DMS53 treated with DMSO at 0.1 percent for 48 hours (cell line): ENCODE results near the gene NEK7.

Experiments
- DNase-seq: peaks from one replicate; lab custom pipeline; 2025; ENCODE audit not compliant: unreplicated experiment; lab: John Stamatoyannopoulos, UW

The NEK7 gene

DNA sequence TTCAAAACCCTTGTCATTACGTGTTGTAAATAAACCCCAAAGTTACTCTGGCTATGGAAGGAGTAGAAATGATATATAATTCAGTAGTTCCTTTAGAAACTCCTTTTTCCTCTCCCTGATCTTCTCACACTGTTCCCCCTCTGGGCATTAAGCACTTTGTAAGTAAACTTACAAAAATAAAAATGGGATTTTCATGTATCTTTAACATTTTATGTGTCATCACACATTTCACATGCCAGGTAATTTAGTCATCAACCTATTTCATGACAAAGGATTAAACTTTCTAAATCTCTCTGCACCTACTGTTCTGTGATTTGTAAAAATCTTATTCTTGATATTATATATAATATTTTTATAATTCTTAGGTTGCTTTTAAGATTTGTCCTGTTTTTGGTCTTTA, 176.9 kb downstream of the NEK7 start:
- no peak for DNase-seq

DNA sequence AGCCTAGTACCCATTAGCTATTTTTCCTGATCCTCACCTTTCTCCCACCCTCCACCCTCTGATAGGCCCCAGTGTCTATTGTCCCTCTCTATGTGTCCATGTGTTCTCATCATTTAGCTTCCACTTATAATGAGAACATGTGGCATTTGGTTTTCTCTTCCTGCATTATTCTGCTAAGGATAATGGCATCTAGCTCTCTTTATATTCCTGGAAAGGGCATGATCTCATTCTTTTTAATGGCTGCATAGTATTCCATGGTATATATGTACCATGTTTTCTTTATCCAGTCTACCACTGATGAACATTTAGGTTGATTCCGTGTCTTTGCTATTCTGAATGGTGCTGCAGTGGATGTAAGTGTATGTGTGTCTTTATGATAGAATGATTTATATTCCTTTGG, 178.9 kb downstream of the NEK7 start:
- no peak for DNase-seq

DNA sequence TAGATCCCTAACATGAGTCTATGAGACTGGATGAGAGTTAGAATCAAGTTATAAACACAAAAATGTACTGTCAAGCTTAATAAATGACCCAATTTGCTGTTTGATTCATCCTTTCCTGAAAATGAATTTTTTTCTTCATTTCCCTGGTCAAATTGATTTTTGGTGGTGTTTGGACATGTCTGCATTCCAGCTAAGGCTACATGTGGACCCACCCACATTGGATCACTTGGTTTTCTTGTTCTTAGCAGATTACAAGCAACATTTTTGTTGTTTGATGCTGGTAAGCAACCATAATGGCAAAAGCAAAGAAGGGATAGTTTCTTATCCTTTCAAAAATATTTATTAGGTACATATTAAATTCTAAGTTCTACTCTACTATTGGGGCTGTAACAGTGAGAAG, 181.1 kb downstream of the NEK7 start:
- no peak for DNase-seq

DNA sequence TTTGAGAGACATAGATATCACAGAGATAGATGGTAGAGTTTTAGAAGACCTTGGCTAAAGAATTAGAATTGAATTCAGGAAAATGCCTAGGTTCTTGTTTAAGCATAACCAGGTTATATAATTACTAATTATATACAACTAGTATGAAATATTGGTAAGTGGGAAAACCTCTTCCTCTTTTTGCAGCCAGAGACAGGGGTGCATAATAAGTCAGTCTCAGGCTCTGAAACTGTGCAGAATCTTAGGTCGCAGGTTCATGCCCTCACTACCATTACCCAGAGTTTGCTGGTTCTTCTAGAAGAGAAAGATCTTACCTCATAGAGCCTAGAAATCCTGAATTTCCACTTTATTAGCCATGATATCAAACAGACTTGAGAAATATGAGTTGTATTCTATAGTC, 183.3 kb downstream of the NEK7 start:
- no peak for DNase-seq

DNA sequence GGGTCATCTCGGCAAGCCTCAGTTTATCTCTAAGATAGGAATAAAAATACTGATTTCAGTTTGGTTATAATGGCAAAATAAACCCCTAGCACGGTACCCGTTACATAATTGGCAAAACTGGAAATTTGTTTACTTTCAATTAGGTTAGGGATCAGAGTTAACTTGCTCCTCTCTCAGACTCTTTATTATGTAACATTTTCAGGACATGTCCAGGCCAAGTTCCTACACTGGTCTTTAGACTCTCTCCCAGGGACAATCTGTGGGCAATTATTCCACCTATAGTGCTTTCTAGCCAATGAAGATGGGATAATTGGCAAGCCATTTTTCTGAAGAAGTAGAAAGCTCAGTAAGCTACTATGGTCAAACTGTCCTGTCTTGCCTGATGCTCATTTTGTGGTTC, 189.4 kb downstream of the NEK7 start:
- no peak for DNase-seq

DNA sequence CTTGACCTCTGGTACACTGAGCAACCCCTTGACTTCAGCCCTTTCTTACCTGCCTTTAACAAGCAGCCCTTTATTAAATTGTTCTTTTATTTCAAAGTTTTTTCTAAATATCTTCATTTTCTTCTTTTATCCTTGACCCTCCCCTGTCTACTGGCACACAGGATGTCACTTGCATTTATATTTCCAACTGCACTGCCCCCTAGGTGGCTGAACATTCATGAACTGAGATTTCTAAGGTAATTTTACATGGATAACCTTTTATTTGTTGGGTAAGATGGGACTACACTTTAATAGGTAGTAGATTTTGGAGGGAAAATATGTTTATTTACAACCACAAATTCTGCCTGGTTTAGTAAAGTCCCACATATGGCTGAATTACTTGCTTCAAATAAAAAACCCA, 193.7 kb downstream of the NEK7 start:
- no peak for DNase-seq

DNA sequence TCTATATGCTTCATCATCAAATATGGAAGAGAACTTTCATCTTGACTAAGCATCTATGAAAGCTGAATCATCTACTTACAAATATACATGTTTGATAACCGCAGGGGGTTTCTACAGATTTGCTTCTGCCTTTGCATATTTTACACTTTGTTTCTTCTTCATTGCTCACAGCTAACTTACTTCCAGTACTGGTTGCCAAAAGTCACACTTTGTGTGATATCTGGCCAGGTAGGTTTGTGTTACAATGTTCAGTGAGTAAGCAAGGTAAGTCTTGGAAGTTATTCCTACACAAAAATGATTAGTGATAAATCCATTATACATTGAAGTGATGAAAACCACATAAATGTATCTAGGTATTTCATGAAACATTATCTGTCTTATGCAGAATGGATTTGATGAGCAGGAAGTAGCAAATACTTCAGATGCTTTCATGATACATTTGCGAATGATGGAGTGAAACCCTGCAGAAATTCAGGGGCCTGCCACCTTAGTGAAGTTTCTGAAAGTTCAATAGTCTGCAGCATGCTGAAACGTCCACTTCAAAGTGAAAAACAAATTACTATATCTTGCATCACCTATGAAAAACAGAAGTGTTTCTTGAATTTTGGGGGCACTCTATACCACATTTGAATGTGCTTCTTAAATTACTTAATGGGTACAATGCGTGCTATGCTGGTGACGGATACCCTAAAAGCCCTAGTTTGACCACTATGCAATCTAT, 196.3 kb downstream of the NEK7 start:
- DNase-seq: no peak

DNA sequence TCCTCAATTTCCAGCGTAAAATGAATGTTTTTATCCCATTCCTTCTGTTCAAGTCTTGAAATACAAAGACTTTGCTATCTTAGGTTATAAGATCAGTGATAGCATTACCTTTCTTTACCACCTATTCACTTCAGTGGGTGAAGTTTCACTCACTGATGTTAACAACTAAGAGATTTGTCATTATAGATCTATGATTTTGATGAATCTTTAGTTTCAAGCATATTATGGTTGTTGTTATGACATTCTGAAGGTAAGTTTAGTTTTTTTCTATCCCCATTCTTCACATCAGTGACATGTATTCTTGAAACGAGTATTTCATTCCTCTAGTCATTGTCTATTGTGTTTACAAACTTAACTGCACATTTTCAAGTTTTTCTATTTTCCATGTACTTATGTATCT, 201.1 kb downstream of the NEK7 start:
- DNase-seq: no peak

DNA sequence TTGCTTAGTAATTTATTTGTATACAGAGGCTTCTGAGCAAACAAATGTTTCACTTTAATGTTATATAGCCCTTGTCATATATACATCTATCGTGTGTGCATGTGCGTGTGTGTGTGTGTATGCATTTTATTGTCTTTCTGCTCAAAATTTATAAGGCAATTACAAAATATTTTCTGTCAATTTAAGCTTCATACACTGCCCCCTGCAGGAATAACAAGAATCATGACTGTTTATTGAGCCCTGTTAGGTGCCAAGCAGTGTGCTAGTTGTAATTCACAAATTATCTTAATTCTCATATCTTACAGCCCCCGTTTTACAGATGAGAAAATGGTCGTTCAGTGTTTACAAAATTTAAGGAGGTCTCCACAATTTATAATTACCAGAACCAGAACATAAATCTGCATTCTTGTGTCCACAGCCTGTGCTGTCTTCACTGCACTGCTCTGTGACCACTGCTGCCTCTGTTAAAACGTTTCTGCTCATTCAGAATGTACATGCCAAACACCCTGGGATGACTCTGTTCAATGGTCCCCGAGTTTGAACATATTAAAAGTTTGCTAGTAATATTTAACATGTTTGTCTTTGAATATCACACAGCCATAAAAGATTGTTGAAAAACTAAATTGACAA, 202.3 kb downstream of the NEK7 start:
- no peak for DNase-seq

DNA sequence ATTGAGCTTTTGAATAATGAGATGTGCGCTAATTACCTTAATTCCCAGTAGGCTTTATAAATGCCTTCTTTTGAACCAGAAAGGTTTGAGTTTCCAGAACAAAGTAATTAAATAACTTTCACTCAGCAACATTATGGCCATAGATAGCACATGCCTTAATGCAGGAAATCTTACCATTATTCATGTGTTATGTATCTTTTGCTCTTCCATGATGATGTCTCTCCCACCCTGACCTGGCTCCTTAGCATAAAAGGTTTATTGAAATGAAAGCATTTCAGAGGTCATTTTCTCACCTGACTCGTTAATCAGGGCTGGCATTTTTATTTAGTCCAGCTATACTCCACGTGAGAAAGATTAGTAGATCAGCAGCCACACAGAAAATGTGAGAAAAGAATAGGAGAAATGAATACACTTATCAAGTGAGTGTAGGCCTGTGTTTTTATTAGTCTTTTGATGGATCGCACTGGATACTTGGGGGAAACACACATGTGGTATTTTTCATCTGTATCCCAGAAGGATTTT, 203.5 kb downstream of the NEK7 start:
- DNase-seq: no peak

DNA sequence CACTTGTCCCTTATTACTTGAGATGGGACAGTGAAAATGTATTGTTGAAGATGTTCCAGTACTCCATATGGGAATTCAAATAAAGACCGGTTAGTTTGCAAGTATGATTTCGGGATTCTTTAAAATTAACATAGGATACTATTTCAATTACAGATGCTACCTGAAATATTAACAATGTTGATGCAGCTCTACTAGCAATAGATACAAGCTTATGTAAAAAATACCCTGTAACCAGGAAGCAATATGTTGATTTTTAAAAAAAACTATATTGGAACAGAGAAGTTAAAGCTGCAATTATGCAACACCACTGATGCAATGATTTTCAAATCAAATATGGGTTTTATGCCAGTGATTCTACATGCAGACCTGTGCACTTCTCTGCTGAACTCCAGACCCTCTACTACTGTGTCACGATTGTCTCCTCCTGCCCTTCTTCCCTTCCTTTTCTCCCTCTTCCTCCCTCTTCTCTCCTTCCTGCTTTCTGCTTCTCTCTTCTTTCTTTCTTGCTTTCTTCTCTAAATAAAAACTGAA, 204.5 kb downstream of the NEK7 start:
- no peak for DNase-seq

DNA sequence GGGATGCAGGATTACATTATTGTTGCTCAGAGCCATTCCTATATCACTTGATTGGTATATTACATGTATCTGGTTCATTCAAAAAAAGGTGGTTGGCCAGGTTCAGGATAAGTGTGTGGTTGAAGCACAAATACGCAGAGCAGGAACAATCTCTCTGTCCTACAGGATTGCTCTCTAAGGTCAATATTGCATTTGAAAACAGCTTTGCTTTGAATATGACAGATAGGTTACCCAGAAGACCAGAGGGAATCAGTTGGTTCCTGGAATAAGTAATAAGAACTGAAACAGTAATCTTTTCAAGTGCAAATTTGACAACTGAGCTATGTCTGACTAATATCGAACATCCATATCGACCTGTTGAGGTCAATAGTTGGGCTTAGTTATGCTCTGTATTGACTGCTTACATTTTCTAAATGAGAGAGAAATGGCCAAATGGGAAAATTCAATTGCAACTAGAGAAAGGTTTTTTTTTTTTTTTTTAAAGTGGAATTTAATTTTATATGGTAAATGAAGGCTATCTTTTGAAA, 206.9 kb downstream of the NEK7 start:
- DNase-seq: no peak

DNA sequence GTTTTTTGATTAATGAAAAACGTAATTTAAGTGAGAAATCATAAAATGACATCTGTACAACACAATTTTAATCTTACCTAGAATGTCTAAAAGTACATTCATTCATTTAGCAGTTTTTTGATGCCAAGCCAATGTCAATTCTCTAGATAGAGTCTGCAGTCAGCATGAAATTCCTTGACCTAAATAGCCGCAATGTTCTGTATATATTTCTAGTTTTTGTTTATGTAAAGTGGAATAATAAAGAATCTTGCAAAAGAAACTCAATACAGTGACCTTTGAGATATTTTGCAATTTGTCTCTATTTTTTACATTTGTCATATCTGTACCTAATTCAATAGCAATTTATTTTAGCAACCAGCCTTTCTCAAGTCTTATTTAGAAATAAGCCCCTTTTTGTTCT, 207.7 kb downstream of the NEK7 start:
- no peak for DNase-seq

DNA sequence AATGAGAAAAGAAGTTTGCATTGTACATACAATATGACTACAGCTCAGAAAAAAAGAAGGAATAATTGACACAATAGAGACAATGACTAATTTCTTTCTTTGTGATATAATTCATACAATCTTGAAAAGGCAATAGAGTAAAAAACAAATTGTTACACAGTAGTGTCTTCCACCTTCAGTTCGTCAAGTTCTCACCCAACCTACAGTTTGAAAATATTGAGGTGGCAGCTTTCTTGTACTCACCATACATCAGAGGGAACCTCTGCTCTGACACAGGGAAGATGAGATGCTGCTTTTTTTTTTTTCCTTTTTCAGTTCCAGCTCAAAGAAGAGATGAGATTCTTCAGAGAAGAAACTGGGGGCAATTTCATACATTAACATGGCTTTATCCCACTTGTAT, 210.5 kb downstream of the NEK7 start:
- DNase-seq: no peak

DNA sequence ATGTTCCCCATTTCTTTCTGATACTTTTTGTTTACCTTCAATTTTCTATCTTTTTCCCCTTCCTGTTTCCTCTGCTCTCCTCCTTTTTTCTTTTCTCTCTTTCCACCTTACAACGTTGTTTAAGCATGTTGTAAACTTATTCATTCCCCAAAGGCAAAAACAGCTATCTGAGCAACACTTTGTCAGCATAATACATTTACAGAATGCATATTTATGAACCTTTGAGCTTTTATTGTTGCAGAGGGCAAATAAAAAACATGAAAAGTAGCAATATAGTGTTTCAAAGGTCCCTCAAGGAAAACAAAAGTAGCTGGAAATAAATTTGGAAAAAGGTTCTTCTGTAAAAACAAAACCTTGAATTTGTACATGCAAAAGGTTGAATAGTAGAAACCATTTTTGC, 214.2 kb downstream of the NEK7 start:
- DNase-seq: no peak
